Measurements from ENCODE around the gene KRTAP5-1. TPM values are rescaled to one million over a fixed set of nuclear protein-coding genes. Genes with fewer than 3 reads are reported as not detected.
"Not testable (repeated sequence)": the region's sequence is repeated elsewhere in the genome, so short reads cannot be mapped to it uniquely, and the experiment has no call there.

The KRTAP5-1 gene
- not detected for total RNA-seq
- under 1 TPM in 1 of 3 donors, not detected in 2; 0.10 TPM for polyA plus RNA-seq
- long read RNA-seq, donor 1, result 0 reads
- long read RNA-seq, donor 2, result 0 reads
- long read RNA-seq, donor 3, result 0 reads
- long read RNA-seq, donor 4, result 0 reads
- long read RNA-seq, donor 5, result 0 reads
- long read RNA-seq, donor 6, result 0 reads
- long read RNA-seq, donor 7, result 0 reads
- long read RNA-seq, donor 8, result 0 reads
- long read RNA-seq, donor 9, result 0 reads
- long read RNA-seq, donor 10, result 0 reads

- DNase-seq; H3K36me3 ChIP-seq (replicated peaks in 1 of 2); H3K4me1 ChIP-seq (replicated peaks in 1 of 2); H3K27ac ChIP-seq; H3K4me3 ChIP-seq; intact Hi-C loops (cut with DNase I); H3K9me3 ChIP-seq (replicated peaks in 1 of 3): not testable (repeated sequence)
- WGBS, 4 donors, result 58 to 67% methylated on average over 9 of the region's 9 CpGs; no CpG with 5 or more reads in 2 of the 4 donors
- peaks cover 15% of the 10 kb centered on the region for H3K27me3 ChIP-seq
These were observed at the start of gene KRTAP5-1 for GRCh38 chr11:1584661-1585370. Gene KRTAP5-1 (minus strand): TSS chr11:1585283. CDS start chr11:1585249, 34 bp downstream.

DNA sequence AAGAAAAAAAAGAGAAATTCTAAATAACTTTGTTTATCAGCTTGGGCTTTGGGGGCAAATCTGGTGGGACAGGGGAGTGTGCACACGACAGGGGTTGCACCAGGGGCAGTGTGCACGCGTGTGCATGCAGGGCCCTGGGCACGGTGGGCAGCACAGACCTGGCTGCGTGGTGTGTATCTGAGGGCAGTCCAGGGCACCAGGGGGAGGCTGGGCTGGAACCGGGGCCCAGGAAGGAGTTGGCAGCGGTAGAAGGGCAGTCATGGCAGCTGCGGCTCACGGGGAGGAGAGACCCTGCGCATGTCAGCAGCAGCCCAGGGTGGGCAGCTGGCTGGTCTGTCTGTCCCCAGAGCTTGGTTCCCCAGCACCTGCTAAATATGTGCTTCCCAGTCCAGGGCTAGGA lies 48.8 kb upstream of the KRTAP5-1 start:
- intact Hi-C loops (cut with DNase I), result no loop called here
- 82 to 84% (median 83%) methylated on average over 10 of the region's 10 CpGs for WGBS, 4 donors
- no peak for TF ChIP-seq CTCF (IDR thresholded peaks at IDR 0.05)
- no peak for TF ChIP-seq POLR2A (IDR thresholded peaks at IDR 0.05)
- Histone ChIP-seq H3K27me3 (peaks cover 14% of the 10 kb centered on the region), H3K4me3 (no peak overlapping the region), H3K9me3 (replicated peaks in 1 of 3) (no peaks in the 10 kb centered on the region), H3K27ac (no peak overlapping the region), H3K4me1 (replicated peaks in 1 of 2) (no peaks in the 10 kb centered on the region), H3K36me3 (replicated peaks in 1 of 2) (no peaks in the 10 kb centered on the region)
- no peak for DNase-seq

- no peak overlapping the region for H3K4me3 ChIP-seq
- 60 to 66% (median 62%) methylated on average over 6 to 11 of the region's 11 CpGs for WGBS, 4 donors
- TF ChIP-seq CTCF (IDR thresholded peaks at IDR 0.05) (no peak), POLR2A (IDR thresholded peaks at IDR 0.05) (no peak)
- H3K36me3 ChIP-seq (replicated peaks in 1 of 2), result no peaks in the 10 kb centered on the region
- no peak overlapping the region for H3K27ac ChIP-seq
- no peaks in the 10 kb centered on the region for H3K4me1 ChIP-seq (replicated peaks in 1 of 2)
- no peaks in the 10 kb centered on the region for H3K9me3 ChIP-seq (replicated peaks in 1 of 3)
- no peak for DNase-seq
- intact Hi-C loops (cut with DNase I), result no loop called here
- peaks cover 22% of the 10 kb centered on the region for H3K27me3 ChIP-seq
These were observed 47.1 kb upstream of the KRTAP5-1 start for GRCh38 chr11:1632053-1632714.

DNA sequence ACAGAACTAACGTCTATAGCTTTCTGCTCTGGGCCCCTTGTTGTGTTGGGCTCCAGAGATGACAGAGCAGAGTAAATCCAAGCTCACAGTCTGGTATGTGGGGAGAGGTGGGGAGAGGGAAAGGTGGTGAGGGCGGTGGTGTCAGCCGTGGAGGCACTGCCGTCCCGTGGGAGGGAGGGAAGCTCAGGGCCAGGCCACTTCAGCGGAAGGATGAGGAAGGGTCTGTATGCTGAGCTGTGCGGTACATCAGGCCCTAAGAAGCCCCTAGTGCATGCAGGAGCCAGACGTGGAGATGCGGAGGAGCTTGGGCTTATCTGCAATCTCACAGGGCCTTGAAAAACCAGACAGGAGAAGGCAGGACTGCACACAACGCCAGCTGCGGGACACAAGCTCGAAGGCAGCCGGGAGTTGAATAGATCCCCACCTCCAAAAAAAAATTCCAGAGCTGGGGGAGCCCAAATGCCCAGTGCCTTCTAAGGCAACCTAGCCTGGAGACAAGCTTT lies 46.0 kb upstream of the KRTAP5-1 start:
- 58 to 78% (median 62%) methylated on average over 12 to 13 of the region's 13 CpGs for WGBS, 4 donors
- no peaks in the 10 kb centered on the region for H3K9me3 ChIP-seq (replicated peaks in 1 of 3)

More for the DNA sequence above, 46.0 kb upstream of the KRTAP5-1 start:
- H3K36me3 ChIP-seq (replicated peaks in 1 of 2), result no peaks in the 10 kb centered on the region
- DNase-seq, result no peak
- TF ChIP-seq CTCF (IDR thresholded peaks at IDR 0.05) (no peak), POLR2A (IDR thresholded peaks at IDR 0.05) (no peak)
- no peak overlapping the region for H3K27ac ChIP-seq
- peaks cover 19% of the 10 kb centered on the region for H3K27me3 ChIP-seq
- no peak overlapping the region for H3K4me3 ChIP-seq
- intact Hi-C loops (cut with DNase I), result no loop called here
- H3K4me1 ChIP-seq (replicated peaks in 1 of 2), result no peaks in the 10 kb centered on the region

Measured in adrenal gland (tissue), 19 donors.